ENCODE results near the gene AUTS2. TPM values are rescaled to one million over a fixed set of nuclear protein-coding genes. Genes with fewer than 3 reads are reported as not detected.

Gene AUTS2
- total RNA-seq, 2 experiments from 2014 or later: 4.0 to 4.7 TPM

- ChIA-PET POLR2A (no interaction called here), CTCF (no interaction called here)
- Mint-ChIP-seq H3K9me3 (peaks cover 2% of the 10 kb centered on the region), H3K27ac (no peak overlapping the region), H3K36me3 (no peaks in the 10 kb centered on the region), H3K4me3 (no peak overlapping the region), H3K27me3 (no peaks in the 10 kb centered on the region), H3K4me1 (ENCODE audit: low read depth) (no peaks in the 10 kb centered on the region)
- no peak for DNase-seq
- intact Hi-C loops (cut with micrococcal nuclease): no loop called here
These were observed 874.4 kb downstream of the AUTS2 start for GRCh38 chr7:70472601-70473237.

DNA sequence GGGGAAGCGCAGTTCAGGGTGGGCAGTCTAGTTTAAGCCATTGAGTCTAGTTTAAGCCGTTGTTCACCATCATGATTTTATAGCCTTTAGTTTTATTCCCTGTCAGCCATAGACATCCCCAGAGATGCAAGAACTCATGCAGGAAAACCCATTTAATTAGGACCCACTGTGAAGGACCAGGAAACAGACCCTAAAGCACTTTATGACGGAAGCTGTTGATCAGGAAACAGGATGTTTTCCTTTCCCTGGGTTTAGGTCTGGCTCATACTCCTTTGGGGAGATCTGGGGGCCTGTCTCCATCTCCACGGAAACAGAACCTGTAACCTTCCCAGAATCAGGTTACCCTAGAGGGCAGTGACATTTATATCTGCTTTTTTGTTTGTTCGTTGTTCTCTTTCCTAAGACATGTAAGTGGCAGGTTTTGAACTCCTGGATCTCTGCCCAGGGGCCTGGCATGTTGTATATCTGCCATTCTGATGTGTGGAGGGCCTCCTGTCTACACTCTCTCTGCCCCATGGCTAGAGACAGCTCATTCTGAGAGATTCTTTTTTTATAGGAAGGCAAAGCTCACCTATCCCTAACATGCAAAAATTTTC is 876.5 kb downstream of the AUTS2 start:
- no peaks in the 10 kb centered on the region for H3K36me3 Mint-ChIP-seq
- intact Hi-C loops (cut with micrococcal nuclease): no loop called here
- no peak for DNase-seq
- ChIA-PET POLR2A (no interaction called here), CTCF (no interaction called here)
- no peaks in the 10 kb centered on the region for H3K9me3 Mint-ChIP-seq
- no peak overlapping the region for H3K4me3 Mint-ChIP-seq
- H3K27me3 Mint-ChIP-seq: no peaks in the 10 kb centered on the region
- no peak overlapping the region for H3K27ac Mint-ChIP-seq
- no peaks in the 10 kb centered on the region for H3K4me1 Mint-ChIP-seq (ENCODE audit: low read depth)

DNA sequence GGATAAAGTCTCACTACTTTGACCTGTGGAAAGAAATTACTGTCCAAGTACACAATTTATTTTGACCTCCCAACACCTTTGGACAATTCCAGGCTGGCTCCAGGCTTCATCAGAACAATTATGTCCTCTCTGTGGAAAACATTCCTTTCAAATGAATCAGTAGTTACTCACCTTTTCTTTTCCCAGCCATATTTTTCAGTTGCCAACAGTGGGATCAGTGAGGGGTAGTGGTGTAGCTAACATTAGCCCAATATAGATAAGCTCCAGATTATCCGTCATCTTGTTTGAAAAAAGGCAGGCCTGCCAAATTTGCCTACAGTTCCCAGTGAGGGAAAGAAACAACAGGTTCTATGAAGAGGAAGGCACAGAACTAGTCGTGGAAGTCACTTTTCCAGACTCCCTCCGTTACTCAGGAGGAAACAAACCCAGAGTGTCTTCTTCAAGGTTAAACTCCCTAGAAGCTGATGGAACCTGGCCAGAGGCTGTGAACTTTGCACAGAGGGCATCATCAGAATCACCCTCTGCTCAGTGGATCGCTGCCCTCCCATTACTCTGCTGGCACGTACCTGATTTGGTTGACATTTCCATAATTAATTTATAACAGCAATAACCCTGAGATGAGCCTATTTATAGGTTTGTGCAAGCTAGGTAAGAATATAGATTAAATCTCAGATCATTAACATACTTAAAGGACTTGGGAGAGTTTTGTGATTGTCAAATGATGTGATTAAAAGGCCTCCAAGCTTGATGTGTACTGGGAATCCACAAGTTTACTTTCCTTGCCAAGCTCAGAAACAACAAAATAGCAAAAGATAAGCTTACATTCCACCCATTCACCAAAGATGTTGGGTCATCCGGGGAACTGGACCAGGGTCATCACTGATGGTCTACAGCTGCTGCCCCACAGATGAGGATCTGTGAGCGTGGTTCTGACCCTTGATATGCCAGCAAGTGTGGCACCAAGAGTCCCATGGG is 879.0 kb downstream of the AUTS2 start:
- Mint-ChIP-seq H3K27me3 (no peaks in the 10 kb centered on the region), H3K9me3 (no peaks in the 10 kb centered on the region), H3K4me1 (ENCODE audit: low read depth) (no peaks in the 10 kb centered on the region), H3K27ac (no peak overlapping the region), H3K4me3 (no peak overlapping the region), H3K36me3 (no peaks in the 10 kb centered on the region)
- CTCF ChIA-PET: no interaction called here
- DNase-seq: no peak
- POLR2A ChIA-PET: no interaction called here
- intact Hi-C loops (cut with micrococcal nuclease): no loop called here

DNA sequence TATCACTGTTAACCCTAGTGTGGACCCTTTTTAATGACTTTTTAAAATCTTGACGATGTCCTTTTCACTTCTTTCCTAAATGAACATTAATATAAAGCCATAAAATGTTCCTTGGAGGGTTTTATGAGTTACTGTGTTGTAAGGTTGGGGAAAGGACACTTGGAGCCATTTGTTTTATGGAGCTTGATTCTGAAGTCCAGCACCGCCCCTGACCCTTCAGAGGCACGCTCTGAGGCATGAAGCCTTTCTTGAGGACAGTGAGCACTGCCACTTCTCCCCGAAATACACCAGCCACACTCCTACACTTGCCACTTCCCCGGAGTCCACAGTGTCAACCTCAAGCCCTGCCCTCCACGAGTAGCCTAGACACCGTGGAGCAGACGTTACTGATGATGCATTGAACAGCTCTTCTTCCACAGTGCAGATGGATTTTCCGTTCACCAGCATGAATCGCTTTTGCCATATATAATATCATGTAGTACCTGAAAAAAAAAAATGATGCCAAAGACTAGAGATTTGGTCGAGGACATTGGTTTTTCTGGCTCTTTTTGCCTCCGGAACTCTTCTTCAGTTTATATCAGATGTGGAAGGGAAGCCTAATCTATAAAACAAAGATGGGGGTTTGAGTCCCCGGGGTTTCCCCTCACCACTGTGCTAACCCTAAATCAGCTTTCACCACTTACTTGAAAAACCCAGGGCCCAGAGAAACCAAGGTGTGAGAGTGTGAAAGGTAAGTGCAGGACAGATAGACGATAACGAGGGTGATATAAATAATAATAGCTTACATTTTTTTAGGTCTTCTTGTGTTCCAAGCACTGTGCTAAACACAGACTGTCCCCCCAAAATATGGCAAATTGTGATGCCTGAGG is 881.1 kb downstream of the AUTS2 start:
- H3K4me3 Mint-ChIP-seq: no peak overlapping the region
- no peak for DNase-seq
- no peaks in the 10 kb centered on the region for H3K36me3 Mint-ChIP-seq
- intact Hi-C loops (cut with micrococcal nuclease): no loop called here
- no peaks in the 10 kb centered on the region for H3K27me3 Mint-ChIP-seq
- H3K4me1 Mint-ChIP-seq (ENCODE audit: low read depth): no peaks in the 10 kb centered on the region
- ChIA-PET CTCF (no interaction called here), POLR2A (no interaction called here)
- no peaks in the 10 kb centered on the region for H3K9me3 Mint-ChIP-seq
- no peak overlapping the region for H3K27ac Mint-ChIP-seq

DNA sequence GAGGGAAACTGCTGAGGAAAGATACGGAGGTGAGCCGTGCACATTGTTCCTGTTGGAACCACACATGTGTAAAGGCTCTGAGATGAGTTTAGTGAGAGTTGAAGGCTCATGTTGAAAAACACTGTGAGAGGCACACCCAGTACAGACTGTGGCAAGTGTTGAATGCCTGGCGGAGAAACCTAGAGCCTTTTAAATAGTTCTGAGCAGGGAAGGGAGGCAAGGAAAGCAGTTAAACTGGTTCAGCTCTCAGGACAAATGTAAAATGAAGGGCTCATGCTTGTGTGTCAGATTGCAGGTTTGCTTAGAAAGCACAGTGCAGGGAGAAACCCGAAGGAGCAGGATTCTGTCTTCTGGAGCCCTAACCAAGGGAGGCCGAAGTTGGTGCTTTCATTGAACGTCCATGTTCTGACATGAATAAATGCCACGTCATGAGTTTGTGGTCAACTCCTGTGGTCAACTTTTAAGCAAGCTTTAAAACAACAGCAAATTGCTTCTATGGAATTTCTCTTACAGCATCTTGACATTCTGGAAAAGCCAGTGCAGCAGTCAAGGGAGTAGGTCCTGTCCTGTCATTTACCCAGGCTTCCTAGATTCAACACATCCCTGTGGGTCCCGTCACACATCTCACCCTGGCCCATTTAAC is 882.8 kb downstream of the AUTS2 start:
- ChIA-PET CTCF (no interaction called here), POLR2A (no interaction called here)
- Mint-ChIP-seq H3K27me3 (no peaks in the 10 kb centered on the region), H3K9me3 (peaks cover 10% of the 10 kb centered on the region), H3K4me1 (ENCODE audit: low read depth) (no peaks in the 10 kb centered on the region), H3K4me3 (no peak overlapping the region), H3K27ac (no peak overlapping the region), H3K36me3 (no peaks in the 10 kb centered on the region)
- DNase-seq: no peak
- intact Hi-C loops (cut with micrococcal nuclease): no loop called here

- Mint-ChIP-seq H3K4me1 (ENCODE audit: low read depth) (no peaks in the 10 kb centered on the region), H3K9me3 (peaks cover 10% of the 10 kb centered on the region), H3K4me3 (no peak overlapping the region), H3K27me3 (no peaks in the 10 kb centered on the region), H3K36me3 (no peaks in the 10 kb centered on the region), H3K27ac (no peak overlapping the region)
- CTCF ChIA-PET: no interaction called here
- POLR2A ChIA-PET: no interaction called here
- no peak for DNase-seq
- intact Hi-C loops (cut with micrococcal nuclease): no loop called here
These were observed 883.4 kb downstream of the AUTS2 start for GRCh38 chr7:70481570-70482123.

DNA sequence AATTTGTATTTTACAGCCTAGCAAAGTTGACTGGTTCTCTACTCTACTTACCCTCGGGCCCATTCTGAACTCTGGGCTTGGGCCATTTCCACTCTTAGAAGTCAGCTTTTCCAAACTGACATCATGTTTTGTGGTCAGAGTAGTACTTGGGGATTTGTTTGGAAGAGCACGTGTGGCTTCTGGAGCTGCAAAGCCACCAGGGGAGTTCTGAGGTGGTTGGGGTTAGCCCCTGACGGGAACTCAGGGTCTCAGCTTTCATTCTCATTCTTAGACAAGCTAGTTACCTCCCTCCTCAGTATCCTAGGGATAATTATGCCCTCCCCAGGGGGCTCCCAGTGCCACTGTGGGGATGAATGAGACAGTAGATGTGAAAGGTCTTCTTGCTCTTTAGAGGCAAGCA is 886.0 kb downstream of the AUTS2 start:
- ChIA-PET POLR2A (no interaction called here), CTCF (no interaction called here)
- Mint-ChIP-seq H3K36me3 (no peaks in the 10 kb centered on the region), H3K4me1 (ENCODE audit: low read depth) (no peaks in the 10 kb centered on the region), H3K27me3 (no peaks in the 10 kb centered on the region), H3K4me3 (no peak overlapping the region), H3K9me3 (peaks cover 10% of the 10 kb centered on the region), H3K27ac (no peak overlapping the region)
- no peak for DNase-seq
- intact Hi-C loops (cut with micrococcal nuclease): no loop called here

GRCh38 chr7:70486977-70487376 is 888.7 kb downstream of the AUTS2 start:
- H3K4me1 Mint-ChIP-seq (ENCODE audit: low read depth): no peaks in the 10 kb centered on the region
- no peaks in the 10 kb centered on the region for H3K27me3 Mint-ChIP-seq
- H3K27ac Mint-ChIP-seq: no peak overlapping the region
- ChIA-PET CTCF (no interaction called here), POLR2A (interaction anchor here (0.6 kb wide), 1 partner anchor 96 kb away, joined by 4 read pairs; no protein-coding TSS in a partner anchor)
- DNase-seq: no peak
- H3K36me3 Mint-ChIP-seq: no peaks in the 10 kb centered on the region
- no peak overlapping the region for H3K4me3 Mint-ChIP-seq
- intact Hi-C loops (cut with micrococcal nuclease): no loop called here
- peaks cover 10% of the 10 kb centered on the region for H3K9me3 Mint-ChIP-seq

DNA sequence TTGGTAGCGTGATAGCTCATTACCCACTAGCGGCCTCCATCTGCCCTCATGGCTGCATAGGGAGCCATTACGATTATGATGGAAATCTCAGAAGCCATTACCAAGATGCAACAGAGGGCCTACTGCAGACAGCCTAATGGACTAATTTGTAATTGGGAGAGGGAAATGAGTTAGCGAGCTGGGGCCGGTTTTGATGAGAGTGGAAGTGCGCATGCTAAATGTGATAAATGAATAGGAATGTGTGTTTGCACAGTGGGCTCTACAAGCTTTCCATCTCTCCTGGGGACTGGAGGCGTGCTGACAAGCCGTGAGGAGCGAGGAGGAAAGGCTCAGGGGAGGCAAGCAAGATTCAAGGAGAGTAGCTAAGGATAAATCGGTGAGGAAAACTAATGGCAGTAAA is 889.2 kb downstream of the AUTS2 start:
- H3K27me3 Mint-ChIP-seq: no peaks in the 10 kb centered on the region
- no peaks in the 10 kb centered on the region for H3K36me3 Mint-ChIP-seq
- ChIA-PET CTCF (no interaction called here), POLR2A (interaction anchor here (0.6 kb wide), 1 partner anchor 95 kb away, joined by 4 read pairs; no protein-coding TSS in a partner anchor)
- H3K4me3 Mint-ChIP-seq: no peak overlapping the region
- DNase-seq: no peak
- no peak overlapping the region for H3K27ac Mint-ChIP-seq
- H3K9me3 Mint-ChIP-seq: peaks cover 10% of the 10 kb centered on the region
- H3K4me1 Mint-ChIP-seq (ENCODE audit: low read depth): no peaks in the 10 kb centered on the region
- intact Hi-C loops (cut with micrococcal nuclease): no loop called here

GRCh38 chr7:70487886-70488285 is 889.6 kb downstream of the AUTS2 start:
- intact Hi-C loops (cut with micrococcal nuclease): no loop called here
- ChIA-PET CTCF (no interaction called here), POLR2A (no interaction called here)
- peaks cover 10% of the 10 kb centered on the region for H3K9me3 Mint-ChIP-seq
- H3K27me3 Mint-ChIP-seq: no peaks in the 10 kb centered on the region
- H3K27ac Mint-ChIP-seq: no peak overlapping the region
- no peaks in the 10 kb centered on the region for H3K4me1 Mint-ChIP-seq (ENCODE audit: low read depth)
- H3K36me3 Mint-ChIP-seq: no peaks in the 10 kb centered on the region
- DNase-seq: no peak
- no peak overlapping the region for H3K4me3 Mint-ChIP-seq

DNA sequence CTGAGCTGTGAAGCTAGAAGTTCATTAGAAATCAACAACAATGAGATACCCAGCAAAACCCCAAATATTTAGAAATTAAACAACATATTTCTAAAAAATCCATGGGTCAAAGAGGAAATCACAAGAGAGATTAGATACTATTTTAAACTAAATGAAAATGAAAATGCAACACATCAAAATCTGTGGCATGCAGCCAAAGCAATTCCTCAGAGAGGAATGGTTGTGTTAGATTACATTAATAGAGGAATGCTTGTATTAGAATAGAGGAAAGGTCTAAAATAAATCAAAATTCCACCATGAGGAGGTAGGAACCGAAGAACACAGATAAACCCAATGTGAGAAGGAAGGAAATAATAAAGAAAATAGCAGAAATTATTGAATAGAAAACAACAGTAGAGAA is 891.5 kb downstream of the AUTS2 start:
- DNase-seq: no peak
- peaks cover 7% of the 10 kb centered on the region for H3K9me3 Mint-ChIP-seq
- POLR2A ChIA-PET: no interaction called here
- intact Hi-C loops (cut with micrococcal nuclease): no loop called here
- H3K27me3 Mint-ChIP-seq: no peaks in the 10 kb centered on the region
- H3K4me3 Mint-ChIP-seq: no peak overlapping the region
- H3K4me1 Mint-ChIP-seq (ENCODE audit: low read depth): no peaks in the 10 kb centered on the region
- no peaks in the 10 kb centered on the region for H3K36me3 Mint-ChIP-seq
- CTCF ChIA-PET: no interaction called here
- no peak overlapping the region for H3K27ac Mint-ChIP-seq
